OCI-M2 (cell line): ENCODE data around the gene METTL2B.
"Not testable (repeated sequence)": the region's sequence is repeated elsewhere in the genome, so short reads cannot be mapped to it uniquely, and the experiment has no call there.

Source experiments
- DNase-seq: peaks from one replicate; lab custom pipeline; 2025; ENCODE audit not compliant: unreplicated experiment; lab: John Stamatoyannopoulos, UW

The METTL2B gene

DNA sequence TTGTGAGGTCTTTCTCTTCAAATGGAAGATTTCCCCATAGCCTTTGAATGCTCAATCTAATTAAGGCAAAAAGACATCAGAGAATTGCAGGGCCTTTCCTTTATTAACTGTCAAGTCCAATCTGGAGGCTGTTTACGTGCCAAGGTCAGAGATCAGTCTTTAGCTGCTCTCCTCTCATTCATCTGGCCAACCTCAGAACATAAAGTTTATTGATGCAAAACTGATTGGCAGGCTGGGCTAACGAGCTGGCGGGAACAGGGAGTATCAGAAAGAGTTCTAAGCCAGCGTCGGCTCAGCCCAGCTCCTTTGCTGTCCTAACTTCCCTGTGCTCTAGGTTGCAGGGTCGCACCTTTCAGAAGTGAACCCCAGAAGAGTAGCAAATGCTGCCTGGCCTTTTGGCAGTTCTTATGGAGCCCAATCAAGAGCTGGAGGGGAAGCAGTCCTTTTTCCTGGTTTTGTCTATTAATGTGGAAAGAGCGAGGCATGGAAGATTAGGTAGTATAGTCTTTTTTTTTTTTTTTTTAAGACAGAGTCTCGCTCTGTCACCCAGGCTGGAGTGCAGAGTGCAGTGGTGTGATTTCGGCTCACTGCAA lies 47.5 kb downstream of the METTL2B start:
- DNase-seq = not testable (repeated sequence)

DNA sequence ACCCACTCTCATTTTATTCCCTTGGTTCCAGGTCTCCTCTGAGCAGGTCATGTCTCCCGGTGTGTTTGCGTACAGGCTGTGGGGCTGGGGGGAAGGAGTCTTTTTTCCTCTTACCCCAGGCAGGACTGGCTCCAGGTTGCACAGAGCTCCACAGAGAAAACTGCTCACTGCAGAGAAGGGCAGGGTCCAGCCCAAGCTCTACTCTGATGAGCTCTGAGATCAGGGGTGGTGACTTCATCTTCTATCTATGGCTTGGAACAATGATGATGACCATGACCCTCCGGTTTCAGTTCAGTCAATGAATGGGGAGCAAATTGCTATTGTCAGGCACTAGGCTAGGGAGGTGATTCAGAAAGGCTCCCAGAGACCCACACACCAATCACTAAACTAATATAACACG lies 49.0 kb downstream of the METTL2B start:
- not testable (repeated sequence) for DNase-seq

DNA sequence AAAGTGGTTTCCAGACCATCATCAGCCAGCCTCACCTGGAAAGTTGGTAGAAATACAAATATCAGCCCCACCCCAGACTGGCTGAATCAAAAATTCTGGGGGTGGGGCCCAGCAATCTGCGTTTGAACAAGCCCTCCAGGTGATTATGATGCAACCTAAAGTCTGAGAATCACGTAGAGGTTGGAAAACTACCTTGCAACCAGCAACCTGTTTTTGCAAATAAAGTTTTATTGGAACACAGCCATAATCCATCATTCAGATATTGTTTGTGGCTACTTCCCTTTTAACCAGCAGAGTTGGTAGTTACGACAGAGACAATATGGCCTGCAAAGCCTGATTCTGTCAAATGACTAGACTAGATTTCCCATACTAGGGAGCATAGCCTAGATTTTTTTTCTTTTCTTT lies 49.5 kb downstream of the METTL2B start:
- not testable (repeated sequence) for DNase-seq

DNA sequence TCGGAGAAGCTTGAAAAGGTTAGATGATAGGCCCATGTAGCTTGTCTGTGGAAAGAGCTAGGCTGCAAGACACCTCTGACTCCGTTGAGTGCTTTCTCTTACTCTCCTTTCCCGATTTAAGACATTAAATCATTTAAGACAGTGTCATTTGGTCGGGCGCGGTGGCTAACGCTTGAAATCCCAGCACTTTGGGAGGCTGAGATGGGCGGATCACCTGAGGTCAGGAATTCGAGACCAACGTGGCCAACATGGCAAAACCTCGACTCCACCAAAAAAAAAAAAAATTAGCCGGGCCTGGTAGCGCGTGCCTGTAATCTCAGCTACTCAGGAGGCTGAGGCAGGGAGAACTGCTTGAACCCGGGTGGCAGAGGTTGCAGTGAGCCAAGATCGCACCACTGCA lies 52.6 kb downstream of the METTL2B start:
- not testable (repeated sequence) for DNase-seq

DNA sequence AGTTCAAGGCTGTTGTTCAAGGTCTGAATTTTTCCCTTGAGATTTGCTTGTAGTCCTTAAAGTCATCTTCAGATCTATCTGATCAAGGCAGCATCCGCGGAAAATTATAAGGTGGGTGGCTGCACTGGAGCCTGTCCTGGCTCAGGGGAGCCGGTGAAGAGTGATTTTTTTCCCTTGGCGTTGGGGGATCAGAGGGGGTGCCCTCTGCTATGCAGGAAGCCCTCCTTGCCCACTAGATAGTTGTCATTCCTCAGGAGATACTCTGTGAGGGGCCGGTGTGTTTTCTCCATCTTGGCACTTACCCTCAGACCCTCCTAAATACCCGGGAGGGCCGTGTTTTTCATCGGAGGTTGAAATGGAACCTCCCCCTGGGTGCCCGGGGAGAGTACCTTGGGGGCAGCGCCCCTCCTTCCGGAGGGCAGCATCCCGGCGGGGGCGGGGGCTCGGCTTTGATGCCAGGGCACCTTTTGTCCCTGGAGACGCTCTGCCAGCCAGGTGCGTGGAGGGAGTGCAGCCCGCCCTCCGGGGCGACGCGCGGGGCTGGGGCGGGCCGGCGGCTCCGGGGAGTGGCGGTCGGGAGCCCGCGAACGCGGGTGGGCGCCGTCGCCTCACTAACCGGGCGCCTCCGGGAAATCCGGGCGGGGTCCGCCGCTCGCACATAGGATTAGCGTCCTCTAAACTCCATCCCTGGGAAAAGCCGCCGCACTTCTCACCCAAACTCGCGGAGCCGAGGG lies 53.7 kb downstream of the METTL2B start:
- not testable (repeated sequence) for DNase-seq

DNA sequence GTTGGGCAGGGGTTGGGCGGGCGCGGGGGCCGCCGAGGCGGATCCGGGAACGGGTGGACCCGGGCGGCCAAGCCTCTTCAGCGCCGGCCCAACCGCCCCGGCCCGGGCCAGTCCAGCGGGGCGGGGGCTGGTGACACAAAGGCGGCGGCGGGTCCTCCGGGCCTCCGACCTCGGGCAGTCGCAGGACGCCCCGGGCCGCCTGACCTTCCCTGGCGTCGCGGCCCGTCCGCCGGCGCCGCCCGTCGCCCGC lies 54.2 kb downstream of the METTL2B start:
- DNase-seq = no peak

DNA sequence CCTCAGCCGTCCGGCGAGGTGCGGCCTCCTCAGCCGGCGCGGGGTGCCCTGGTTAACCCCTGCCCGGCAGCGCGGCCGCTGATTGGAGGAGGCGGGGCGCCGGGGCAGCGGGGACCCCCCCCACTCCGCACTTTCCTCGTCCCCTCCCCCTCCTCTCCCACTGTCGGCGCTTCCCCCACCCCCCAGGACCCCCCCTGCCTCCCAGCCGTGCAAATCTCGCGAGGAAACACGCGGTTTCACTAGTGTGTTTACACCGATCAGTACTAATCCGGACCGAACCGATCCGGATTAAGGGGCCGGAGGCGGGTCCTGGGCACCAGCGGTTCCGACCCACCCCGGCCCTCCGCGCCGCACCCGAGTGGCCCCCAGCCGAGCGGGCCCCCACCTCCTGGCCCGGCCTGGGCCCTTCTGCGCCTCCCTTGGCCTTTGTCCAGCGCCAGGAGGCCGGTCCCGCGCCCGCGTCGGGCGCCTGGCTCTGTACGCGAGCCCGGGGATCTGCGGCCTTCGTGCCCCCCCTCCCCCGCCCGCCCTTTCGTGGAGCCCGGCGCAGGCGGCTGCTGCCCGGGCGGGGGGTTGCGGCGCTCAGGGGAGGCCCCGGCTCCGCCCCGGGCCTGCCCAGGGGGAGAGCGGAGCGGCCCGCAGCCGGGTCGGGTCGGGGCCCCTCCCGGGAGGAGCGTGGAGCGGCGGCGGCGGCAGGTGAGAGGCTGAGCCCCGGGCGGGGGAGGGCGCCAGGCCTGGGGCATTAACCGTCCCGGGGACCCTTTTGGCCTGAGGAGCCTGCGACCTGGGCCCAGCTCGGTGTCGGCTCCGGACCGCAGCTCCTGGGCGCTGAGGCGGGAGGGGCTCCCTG lies 54.8 kb downstream of the METTL2B start:
- not testable (repeated sequence) for DNase-seq

DNA sequence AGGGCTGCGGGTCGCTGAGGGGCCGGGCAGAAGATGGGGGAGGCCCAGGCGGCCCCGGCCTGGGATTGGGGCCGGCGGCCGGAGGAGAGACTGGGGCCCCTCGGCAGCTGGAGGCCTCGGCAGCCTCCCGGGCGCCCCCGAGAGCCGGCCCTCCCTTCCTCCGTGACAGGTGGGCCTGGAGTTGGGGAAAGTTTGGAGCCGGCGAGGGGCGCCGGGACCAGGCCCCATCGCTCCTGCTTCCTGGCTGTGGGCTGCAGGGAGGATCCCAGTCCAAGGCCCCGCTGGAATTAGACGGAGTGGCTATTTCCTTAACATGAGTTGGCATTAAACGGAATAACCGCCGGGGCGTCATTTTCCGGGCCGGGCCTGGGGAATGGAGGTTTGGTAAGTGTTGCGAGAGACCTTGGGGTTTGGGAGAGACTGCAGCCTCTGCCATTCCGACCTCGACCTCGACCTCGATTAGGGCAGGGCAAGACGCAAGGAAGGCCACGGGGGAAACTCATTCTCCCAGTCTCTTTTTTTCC lies 55.5 kb downstream of the METTL2B start:
- DNase-seq = not testable (repeated sequence)

DNA sequence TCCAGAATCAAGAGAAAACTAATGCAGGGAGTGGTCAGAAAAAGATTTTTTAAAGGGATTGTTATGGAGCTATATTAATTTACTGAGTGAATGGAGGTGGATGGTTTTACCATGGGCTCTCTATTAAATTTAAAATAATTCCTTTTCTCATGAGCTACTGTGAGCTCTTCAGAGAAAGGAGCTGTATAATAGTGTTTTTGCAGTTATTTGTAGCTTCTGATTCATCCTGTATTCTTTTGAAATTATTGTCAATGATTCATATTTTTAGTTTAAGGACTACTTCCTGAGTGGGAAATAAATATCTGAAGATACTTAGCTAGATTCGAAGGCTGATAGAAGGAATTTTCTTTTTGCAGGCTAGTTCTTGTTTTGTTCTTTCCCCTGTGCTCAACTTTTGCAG lies 56.4 kb downstream of the METTL2B start:
- not testable (repeated sequence) for DNase-seq

DNA sequence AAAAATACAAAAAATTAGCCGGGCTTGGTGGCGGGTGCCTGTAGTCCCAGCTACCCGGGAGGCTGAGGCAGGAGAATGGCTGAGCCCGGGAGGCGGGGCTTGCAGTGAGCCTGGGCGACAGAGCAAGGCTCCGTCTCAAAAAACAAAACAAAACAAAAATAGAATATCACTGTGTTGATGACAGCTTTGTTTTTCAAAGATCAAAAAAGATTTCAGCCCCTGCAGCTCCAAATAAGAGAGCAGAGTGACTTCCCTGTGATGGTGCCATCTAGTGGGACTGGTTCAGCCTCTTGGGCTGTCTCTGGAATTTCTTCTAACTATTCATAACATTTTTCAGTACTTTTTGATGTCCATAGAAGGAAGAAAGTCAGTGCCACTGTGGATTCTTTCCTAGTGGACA lies 60.9 kb downstream of the METTL2B start:
- DNase-seq = not testable (repeated sequence)

DNA sequence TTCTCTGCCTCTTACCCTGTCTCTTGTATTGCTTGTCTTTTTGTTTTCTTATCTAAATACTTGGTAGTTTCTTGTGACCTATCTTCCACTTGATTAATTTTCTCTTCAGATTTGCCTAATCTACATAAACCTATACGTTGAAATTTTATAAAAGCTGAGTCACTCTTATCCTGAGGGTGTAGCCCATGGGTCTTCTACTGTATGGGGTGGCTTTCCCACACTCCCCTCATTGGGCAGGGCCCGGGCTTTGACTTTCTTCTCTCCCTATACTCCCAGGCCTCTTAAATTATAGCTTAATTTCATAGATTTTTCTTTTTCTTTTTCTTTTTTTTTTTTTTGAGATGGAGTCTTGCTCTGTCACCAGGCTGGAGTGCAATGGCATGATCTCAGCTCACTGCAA lies 66.0 kb downstream of the METTL2B start:
- not testable (repeated sequence) for DNase-seq

DNA sequence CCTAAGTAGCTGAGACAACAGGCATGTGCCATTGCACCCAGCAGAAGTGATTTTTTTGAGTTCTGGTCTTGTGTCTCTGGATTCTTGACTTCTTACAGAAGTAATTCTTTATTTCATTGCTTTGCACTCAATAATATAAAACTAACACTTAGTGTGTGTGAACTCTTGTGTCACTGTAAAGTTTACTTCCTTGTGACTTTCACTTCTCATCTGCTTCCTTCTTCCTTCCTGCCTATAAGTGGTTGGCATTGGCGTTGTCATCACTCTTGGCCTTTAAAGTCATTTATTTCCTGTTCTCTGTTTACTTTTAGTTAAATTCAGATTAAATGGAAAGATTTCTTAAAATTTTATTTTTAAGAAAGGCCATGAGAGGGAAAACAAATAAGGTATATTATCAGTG lies 66.8 kb downstream of the METTL2B start:
- DNase-seq = not testable (repeated sequence)

DNA sequence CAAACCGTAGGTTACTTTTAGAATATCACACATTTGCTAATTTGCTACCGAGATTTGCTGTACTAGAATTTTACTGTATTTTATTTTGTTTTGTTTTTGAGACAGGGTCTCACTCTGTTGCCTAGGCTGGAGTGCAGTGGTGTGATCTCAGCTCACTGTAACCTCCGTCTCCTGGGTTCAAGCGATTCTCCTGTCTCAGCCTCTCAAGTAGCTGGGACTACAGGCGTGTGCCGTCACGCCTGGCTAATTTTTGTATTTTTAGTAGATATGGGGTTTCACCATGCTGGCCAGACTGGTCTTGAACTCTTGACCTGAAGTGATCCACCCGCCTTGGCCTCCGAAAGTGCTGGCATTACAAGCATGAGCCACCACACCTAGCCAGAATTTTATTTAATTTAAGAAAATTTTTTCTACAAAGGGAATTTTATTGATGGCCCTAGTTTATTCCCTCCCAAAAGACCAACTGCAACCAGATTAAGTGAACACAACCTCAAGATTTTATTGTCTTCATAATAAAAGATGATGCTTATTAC lies 69.8 kb downstream of the METTL2B start:
- not testable (repeated sequence) for DNase-seq

DNA sequence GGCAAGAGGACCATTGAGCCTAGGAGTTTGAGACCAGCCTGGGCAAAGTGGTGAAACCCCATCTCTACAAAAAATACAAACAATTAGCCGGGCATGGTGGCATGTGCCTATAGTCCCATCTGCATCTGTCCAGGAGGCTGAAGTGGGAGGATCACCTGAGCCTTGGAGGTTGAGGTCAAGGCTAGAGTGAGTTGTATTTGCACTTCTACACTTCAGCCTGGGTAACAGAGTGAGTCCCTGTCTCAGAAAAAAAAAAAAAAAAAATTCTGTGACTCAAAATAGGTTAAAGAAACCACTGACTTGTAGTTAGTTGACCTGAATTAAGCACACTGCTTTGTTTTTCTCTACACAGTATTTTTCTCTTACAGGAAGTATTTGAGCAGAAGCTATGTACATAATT lies 74.4 kb downstream of the METTL2B start:
- DNase-seq = no peak

DNA sequence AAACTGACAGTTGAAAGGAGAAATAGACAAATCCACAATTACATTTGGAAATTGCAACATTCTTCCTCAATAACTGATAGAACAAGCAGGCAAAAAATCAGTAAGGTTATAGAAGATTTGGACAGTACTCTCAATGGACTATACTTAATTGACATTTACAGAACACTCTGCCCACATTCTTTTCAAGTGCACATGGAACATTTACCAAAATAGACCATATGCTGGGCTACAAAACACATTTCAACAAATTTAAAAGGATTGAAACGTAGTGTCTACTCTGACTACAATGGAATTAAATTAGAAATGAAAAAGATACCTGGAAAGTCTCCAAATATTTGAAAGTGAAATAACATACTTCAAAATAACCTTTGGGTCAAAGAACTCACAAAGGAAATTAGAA lies 77.8 kb downstream of the METTL2B start:
- not testable (repeated sequence) for DNase-seq
